Effector CD4-positive, alpha-beta T cell (primary cell): ENCODE results near the gene TBC1D22A.
"Not testable (repeated sequence)": the region's sequence is repeated elsewhere in the genome, so short reads cannot be mapped to it uniquely, and the experiment has no call there.

Experiments used
- DNase-seq: peaks from one replicate; pipeline ENCODE4 v3.0.0-alpha.2; 2020

The TBC1D22A gene

GRCh38 chr22:47038206-47038835, 275.9 kb downstream of the TBC1D22A start:
- DNase-seq: no peak

- no peak for DNase-seq
Measured at GRCh38 chr22:47039356-47039755, 276.9 kb downstream of the TBC1D22A start.

- DNase-seq: no peak
Measured at GRCh38 chr22:47040486-47041270, 278.2 kb downstream of the TBC1D22A start.

- no peak for DNase-seq
Measured at GRCh38 chr22:47041271-47042115, 279.0 kb downstream of the TBC1D22A start.

- no peak for DNase-seq
Measured at GRCh38 chr22:47042116-47042825, 279.8 kb downstream of the TBC1D22A start.

- no peak for DNase-seq
Measured at GRCh38 chr22:47042861-47043496, 280.5 kb downstream of the TBC1D22A start.

- DNase-seq: no peak
Measured at GRCh38 chr22:47043835-47044721, 281.6 kb downstream of the TBC1D22A start.

- DNase-seq: no peak
Measured at GRCh38 chr22:47044722-47045535, 282.5 kb downstream of the TBC1D22A start.

GRCh38 chr22:47045691-47046410, 283.4 kb downstream of the TBC1D22A start:
- DNase-seq: no peak

- no peak for DNase-seq
Measured at GRCh38 chr22:47046411-47047065, 284.1 kb downstream of the TBC1D22A start.

- DNase-seq: no peak
Measured at GRCh38 chr22:47047321-47048122, 285.1 kb downstream of the TBC1D22A start.

GRCh38 chr22:47048123-47049077, 285.9 kb downstream of the TBC1D22A start:
- no peak for DNase-seq

GRCh38 chr22:47049078-47049624, 286.7 kb downstream of the TBC1D22A start:
- no peak for DNase-seq

GRCh38 chr22:47049736-47050400, 287.4 kb downstream of the TBC1D22A start:
- not testable (repeated sequence) for DNase-seq

- no peak for DNase-seq
Measured at GRCh38 chr22:47050401-47051051, 288.1 kb downstream of the TBC1D22A start.
